ENCODE results near the gene ATRNL1.
"Not testable (repeated sequence)": the region's sequence is repeated elsewhere in the genome, so short reads cannot be mapped to it uniquely, and the experiment has no call there.

- TF ChIP-seq, protein P1, sequence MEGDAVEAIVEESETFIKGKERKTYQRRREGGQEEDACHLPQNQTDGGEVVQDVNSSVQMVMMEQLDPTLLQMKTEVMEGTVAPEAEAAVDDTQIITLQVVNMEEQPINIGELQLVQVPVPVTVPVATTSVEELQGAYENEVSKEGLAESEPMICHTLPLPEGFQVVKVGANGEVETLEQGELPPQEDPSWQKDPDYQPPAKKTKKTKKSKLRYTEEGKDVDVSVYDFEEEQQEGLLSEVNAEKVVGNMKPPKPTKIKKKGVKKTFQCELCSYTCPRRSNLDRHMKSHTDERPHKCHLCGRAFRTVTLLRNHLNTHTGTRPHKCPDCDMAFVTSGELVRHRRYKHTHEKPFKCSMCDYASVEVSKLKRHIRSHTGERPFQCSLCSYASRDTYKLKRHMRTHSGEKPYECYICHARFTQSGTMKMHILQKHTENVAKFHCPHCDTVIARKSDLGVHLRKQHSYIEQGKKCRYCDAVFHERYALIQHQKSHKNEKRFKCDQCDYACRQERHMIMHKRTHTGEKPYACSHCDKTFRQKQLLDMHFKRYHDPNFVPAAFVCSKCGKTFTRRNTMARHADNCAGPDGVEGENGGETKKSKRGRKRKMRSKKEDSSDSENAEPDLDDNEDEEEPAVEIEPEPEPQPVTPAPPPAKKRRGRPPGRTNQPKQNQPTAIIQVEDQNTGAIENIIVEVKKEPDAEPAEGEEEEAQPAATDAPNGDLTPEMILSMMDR (IDR thresholded peaks at IDR 0.05), result not testable (repeated sequence)
- TF ChIP-seq EZH2, EZH2phosphoT487 (IDR thresholded peaks at IDR 0.05): not testable (repeated sequence)
These were observed 312.7 kb downstream of the ATRNL1 start for GRCh38 chr10:115405838-115406237.
